Melanocyte of skin (primary cell): Measurements from ENCODE around the gene UPP1. TPM values are rescaled to one million over a fixed set of nuclear protein-coding genes. Genes with fewer than 3 reads are reported as not detected.

Experiments
- total RNA-seq, 2 donors: library from RNA; depleted of rRNA; stranded (reverse); fragments of >200 nt; gene quantifications; 2 replicates each; pipeline ENCODE4 v1.2.3, GENCODE V29; 2012

The UPP1 gene
- total RNA-seq = 100 to 1,000 TPM; 100 to 230 TPM

GRCh38 chr7:48089046-48090003 is at the start of gene UPP1:
TSS of gene UPP1 (plus strand) at chr7:48089265. CDS start at chr7:48094784, 5,519 bp downstream.

Other genes with a start within 250 kb of the UPP1 start
- gene PKD1L1, start 140.8 kb upstream of the UPP1 start, total RNA-seq = under 1 TPM; under 0.01 TPM
- 10 to 100 TPM; 24.3 to 29.3 TPM for gene HUS1, start 109.7 kb upstream of the UPP1 start, total RNA-seq
- gene SUN3, start 60.2 kb upstream of the UPP1 start, total RNA-seq = under 1 TPM in 1 of 2 donors, not detected in 1; 0.67 TPM
- gene C7orf57, start 53.7 kb upstream of the UPP1 start, total RNA-seq = under 1 TPM; 0.33 to 0.34 TPM
- gene ABCA13, start 82.2 kb downstream of the UPP1 start, total RNA-seq = under 1 TPM; 0.34 to 1.00 TPM